ENCODE measurements around the gene MOB3A. TPM values are rescaled to one million over a fixed set of nuclear protein-coding genes. Genes with fewer than 3 reads are reported as not detected.
A peak's percentile ranks its signal among the peaks of the same experiment; 100 is the strongest.

MOB3A gene
- total and polyA plus RNA-seq, 2 of the 8 experiments (the other 6 are each of a cell fraction or from before 2014, with no cell fraction given): 9.2 to 9.6 TPM

GRCh38 chr19:2129486-2129885 lies 33.4 kb upstream of the MOB3A start:
- Histone ChIP-seq H2BK15ac (ENCODE audit: low read length) (no peak overlapping the region), H3K18ac (ENCODE audit: extremely low read depth, low read length) (no peak overlapping the region), H2AK5ac (ENCODE audit: low read depth, low read length) (no peak overlapping the region), H3K79me1 (ENCODE audit: low read depth, low read length) (peaks cover 10% of the 10 kb centered on the region), H4K8ac (ENCODE audit: extremely low read depth, insufficient read depth, low read length) (peak overlapping the region; percentile 88), H3K27me3 (replicated peaks in 1 of 4; ENCODE audit: control insufficient read depth in 3 of 4, extremely low read depth in 1 of 4, insufficient read depth in 3 of 4, low read length in 3 of 4) (no peaks in the 10 kb centered on the region), H4K20me1 (replicated peaks in 1 of 2; ENCODE audit: control insufficient read depth in 1 of 2, insufficient read depth in 2 of 2, low read length in 2 of 2) (peaks cover 17 to 32% of the 10 kb centered on the region in 2 experiments), H4K5ac (ENCODE audit: insufficient read length, low read depth, low read length) (no peak overlapping the region), H3K23me2 (ENCODE audit: low read depth, low read length) (no peaks in the 10 kb centered on the region), H2AFZ (ENCODE audit: low read length) (no peak overlapping the region), H2BK120ac (replicated peaks; ENCODE audit: low read depth, low read length) (no peak overlapping the region), H3K36me3 (ENCODE audit: control insufficient read depth in 2 of 4, insufficient read depth in 4 of 4, low read length in 3 of 4) (peaks cover 8 to 58% (median 31%) of the 10 kb centered on the region in 4 experiments; a peak in 7 of 8 replicates), H3K56ac (replicated peaks; ENCODE audit: insufficient read length, low read depth, low read length) (no peak overlapping the region), H3K4me3 (ENCODE audit: extremely low read depth in 1 of 4, insufficient read depth in 2 of 4, low read depth in 3 of 4, low read length in 4 of 4) (no peak overlapping the region), H4K91ac (replicated peaks; ENCODE audit: insufficient read length, low read length) (no peak overlapping the region), H3K9ac (replicated peaks in 1 of 4; ENCODE audit: extremely low read depth in 1 of 4, low read depth in 3 of 4, low read length in 3 of 4) (no peak overlapping the region), H3K79me2 (ENCODE audit: control insufficient read depth in 1 of 2, insufficient read depth in 2 of 2, low read length in 2 of 2) (peaks cover 0 to 21% of the 10 kb centered on the region in 2 experiments; a peak in 2 of 4 replicates), H3K14ac (ENCODE audit: insufficient read length) (no peak overlapping the region), H3K23ac (ENCODE audit: insufficient read length) (no peak overlapping the region), H2BK5ac (ENCODE audit: low read depth, low read length) (no peak overlapping the region), H3K4ac (replicated peaks; ENCODE audit: insufficient read length, low read depth, low read length) (no peak overlapping the region), H2BK20ac (ENCODE audit: low read length) (no peak overlapping the region), H3K4me1 (replicated peaks in 1 of 4; ENCODE audit: control insufficient read depth in 3 of 4, insufficient read depth in 4 of 4, low read length in 3 of 4) (no peaks in the 10 kb centered on the region), H3K27ac (ENCODE audit: low read depth, low read length) (no peak overlapping the region), H2BK12ac (ENCODE audit: low read depth, low read length) (no peak overlapping the region), H3K9me3 (ENCODE audit: insufficient read depth in 2 of 2, low read depth in 1 of 2, low read length in 1 of 2) (no peaks in the 10 kb centered on the region), H3K4me2 (ENCODE audit: insufficient read depth in 1 of 2, low read depth in 2 of 2, low read length in 2 of 2) (no peak overlapping the region)
- CTCF ChIA-PET (ENCODE audit: partially characterized antibody): interaction anchor here (0.9 to 1.4 kb wide), 5 partner anchors 8 to 109 kb away, joined by 3 to 4 read pairs (median 3); no protein-coding TSS in a partner anchor
- POLR2A ChIA-PET (ENCODE audit: partially characterized antibody): interaction anchor here (0.6 to 1.7 kb wide), 4 partner anchors 21 to 124 kb away, joined by 3 to 5 read pairs (median 3); no protein-coding TSS in a partner anchor
- WGBS, 2 experiments (ENCODE audit: extremely low coverage in 1 of 2, insufficient coverage in 1 of 2, insufficient read length in 1 of 2, insufficient replicate concordance in 2 of 2, low coverage in 1 of 2, low lambda C conversion rate in 2 of 2, missing lambda C conversion rate in 1 of 2): 96% methylated on average over 11 of the region's 11 CpGs; no CpG with 5 or more reads in 1 of the 2 experiments
- DNase-seq (ENCODE audit: low read depth in 1 of 2, low spot score in 2 of 2) (no peak), FAIRE-seq (no peak)
- TF ChIP-seq E2F6 (IDR thresholded peaks at IDR 0.05): no peak
- no peak for TF ChIP-seq RNF2 (IDR thresholded peaks at IDR 0.05; ENCODE audit: borderline replicate concordance, low read depth, low read length, missing control alignments, poor library complexity, severe bottlenecking)
- TF ChIP-seq NANOG (IDR thresholded peaks at IDR 0.05; ENCODE audit: insufficient read depth, low read depth, low read length, poor library complexity, severe bottlenecking): no peak
- no peak for TF ChIP-seq JUN (IDR thresholded peaks at IDR 0.05; ENCODE audit: low read depth, low read length)
- TF ChIP-seq RFX5 (IDR thresholded peaks at IDR 0.05; ENCODE audit: borderline replicate concordance, low read depth, low read length): no peak
- TF ChIP-seq GTF2F1 (IDR thresholded peaks at IDR 0.05; ENCODE audit: borderline replicate concordance, low read depth, low read length): no peak
- TF ChIP-seq EGR1 (IDR thresholded peaks at IDR 0.05; ENCODE audit: borderline replicate concordance, low read depth, low read length): no peak
- TF ChIP-seq MAFK (IDR thresholded peaks at IDR 0.05; ENCODE audit: low read depth, low read length): no peak
- TF ChIP-seq POLR2AphosphoS5 (IDR thresholded peaks at IDR 0.05; ENCODE audit: low read depth, low read length): no peak
- TF ChIP-seq TAF1 (IDR thresholded peaks at IDR 0.05; ENCODE audit: low read depth, low read length): no peak
- no peak for TF ChIP-seq YY1 (IDR thresholded peaks at IDR 0.05; ENCODE audit: low read depth, low read length)

Measured in H1 (cell line).